Activated T-helper 1 cell treated with anti-CD3 and anti-CD28 coated beads, Interleukin-2, amount 50 U/mL, for 16 hours (primary cell): ENCODE measurements around the gene OR2B6.

Experiments used
- DNase-seq, 2 donors: peaks; one replicate each; pipeline ENCODE4 v3.0.0-alpha.2; 2020; ENCODE audit warnings: low read depth in 1 of 2, low spot score in 1 of 2

Gene OR2B6

GRCh38 chr6:28000351-28001045, 43.5 kb downstream of the OR2B6 start:
- no peak for DNase-seq

GRCh38 chr6:28001351-28001750, 44.3 kb downstream of the OR2B6 start:
- DNase-seq, result no peak

DNA sequence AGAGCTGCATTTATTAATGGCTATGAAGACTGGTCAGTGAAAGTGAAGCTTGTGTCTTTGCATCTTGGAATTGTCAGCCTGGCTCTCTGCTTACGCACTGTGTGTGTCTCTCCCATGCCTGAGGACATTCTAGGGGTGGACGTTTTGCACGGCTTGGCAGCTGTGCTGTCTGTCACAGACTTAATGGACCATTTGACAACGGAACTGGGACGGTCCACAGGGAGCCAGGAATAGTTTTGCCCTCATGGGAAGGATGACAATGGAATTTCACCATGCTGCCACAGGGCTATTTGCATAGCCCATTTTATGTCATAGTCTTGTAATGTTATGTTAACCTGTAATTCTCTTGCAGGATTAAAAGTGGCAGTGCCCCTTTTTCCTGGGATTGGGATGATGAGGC, 44.7 kb downstream of the OR2B6 start:
- DNase-seq, result no peak

GRCh38 chr6:28002161-28002560, 45.1 kb downstream of the OR2B6 start:
- DNase-seq, result no peak

DNA sequence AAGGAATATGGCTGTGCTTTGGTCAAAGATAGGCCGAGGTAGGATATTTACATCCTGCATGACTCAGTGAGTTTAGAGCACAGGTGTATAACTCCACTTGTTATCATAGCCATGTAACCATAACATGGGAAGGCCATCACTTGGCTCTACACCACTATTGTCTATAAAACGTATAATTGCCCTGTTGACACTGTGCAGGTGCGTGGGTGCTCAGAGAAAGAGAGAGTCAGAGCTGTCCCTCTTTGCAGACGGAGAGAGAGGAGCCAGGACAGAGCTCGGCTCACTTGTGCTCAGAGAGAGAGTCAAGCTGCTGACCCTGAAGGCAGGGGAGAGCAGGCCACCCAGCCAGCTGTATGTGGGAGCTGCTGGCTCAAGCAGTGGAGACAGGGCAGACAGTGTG, 46.0 kb downstream of the OR2B6 start:
- DNase-seq, result no peak

- no peak for DNase-seq
Observed at GRCh38 chr6:28003661-28004060, 46.6 kb downstream of the OR2B6 start.

DNA sequence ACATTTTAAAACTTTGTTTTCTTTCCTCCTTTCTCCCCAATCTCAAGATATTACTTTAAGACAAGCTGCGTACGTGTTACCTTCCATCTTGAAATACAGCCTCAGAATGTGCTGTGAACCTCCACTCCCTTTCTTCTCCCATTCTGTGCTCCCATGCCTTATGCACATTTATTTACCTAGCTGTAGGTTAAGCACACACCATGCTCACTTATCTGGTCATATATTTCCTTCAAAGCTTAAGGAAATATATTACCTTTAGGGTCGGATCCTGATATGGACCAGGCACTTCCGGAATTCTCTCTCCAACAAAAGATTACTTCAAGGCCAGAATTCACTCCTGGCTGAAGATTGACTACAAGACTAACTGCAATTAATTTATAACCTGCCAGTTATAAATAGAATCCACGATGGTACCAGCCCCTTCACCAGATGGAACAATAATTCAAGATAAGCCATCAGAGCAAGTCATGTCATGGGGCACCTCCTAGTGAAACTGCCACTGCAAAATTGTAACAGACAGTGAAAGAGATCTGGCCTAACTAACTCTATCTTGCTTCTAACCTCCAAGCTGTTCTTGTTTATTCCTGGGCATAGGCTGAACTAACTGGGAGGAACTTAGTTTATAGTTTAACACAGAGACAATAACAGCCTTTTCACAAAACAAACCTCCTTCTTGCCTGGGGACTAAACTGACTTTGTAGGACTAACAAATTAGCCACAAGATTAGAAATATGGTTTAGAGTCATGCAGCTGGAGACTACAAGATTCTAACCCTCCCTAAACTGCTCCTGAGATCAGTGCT, 47.5 kb downstream of the OR2B6 start:
- no peak for DNase-seq

DNA sequence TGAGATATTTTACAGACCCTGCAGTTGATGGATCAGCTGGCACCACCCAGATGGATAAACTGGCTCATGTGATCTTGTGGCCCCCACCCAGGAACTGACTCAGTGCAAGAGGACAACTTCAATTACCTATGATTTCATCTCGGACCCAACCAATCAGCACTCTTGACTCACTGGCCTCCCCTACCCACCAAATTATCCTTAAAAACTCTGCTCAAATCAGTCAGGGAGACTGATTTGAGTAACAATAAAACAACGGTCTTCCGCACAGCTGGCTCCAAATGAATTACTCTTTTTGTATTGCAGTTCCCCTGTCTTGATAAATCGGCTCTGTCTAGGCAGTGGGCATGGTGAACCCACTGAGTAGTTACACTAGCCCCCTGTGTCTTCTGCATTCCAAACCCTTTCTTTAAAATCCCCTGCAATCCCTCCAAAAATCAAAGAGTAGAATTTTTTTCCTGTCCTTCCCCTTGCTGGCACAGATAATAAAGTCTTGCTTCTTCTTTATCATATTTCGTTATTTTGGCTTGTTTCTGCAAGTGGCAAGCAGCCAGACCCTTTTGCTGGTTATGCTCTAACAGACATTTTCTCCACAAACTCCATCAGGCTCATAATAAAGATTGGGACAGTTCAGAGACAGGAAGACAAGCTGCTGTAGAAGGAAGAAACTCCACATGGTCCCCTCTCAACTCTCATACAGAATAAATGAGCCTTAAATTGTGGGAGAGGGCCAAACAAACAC, 48.3 kb downstream of the OR2B6 start:
- DNase-seq, result no peak

- no peak for DNase-seq
Observed at GRCh38 chr6:28005975-28006374, 48.9 kb downstream of the OR2B6 start.
